DOHH2 (cell line): Measurements from ENCODE around the gene SMURF2.

Source experiments
- H3F3A ChIP-seq: fragments of 200-600 bp; sonication (generic), shearing (Covaris generic); 2 replicates; pipeline ENCODE4 v1.6.0; 2016; ENCODE audit warnings: antibody characterized with exemption, mild to moderate bottlenecking; ENCODE audit not compliant: control insufficient read depth, insufficient read depth
- H3K27ac ChIP-seq: fragments of 200-600 bp; sonication (generic); 2 replicates; pipeline ENCODE4 v1.5.1; 2014; ENCODE audit warnings: low read depth, mild to moderate bottlenecking, low read length, moderate library complexity
- H3K27me3 ChIP-seq: fragments of 200-600 bp; sonication (generic); 2 replicates; pipeline ENCODE4 v1.6.1; 2014; ENCODE audit warnings: mild to moderate bottlenecking, low read length, mixed read lengths; ENCODE audit not compliant: control insufficient read depth
- H3K36me3 ChIP-seq: fragments of 200-600 bp; sonication (generic); 2 replicates; pipeline ENCODE4 v1.6.1; 2014; ENCODE audit warnings: mild to moderate bottlenecking, low read length, moderate library complexity, mixed read lengths; ENCODE audit not compliant: control insufficient read depth
- H3K4me1 ChIP-seq: fragments of 200-600 bp; sonication (generic); 2 replicates; pipeline ENCODE4 v1.6.1; 2014; ENCODE audit warnings: mild to moderate bottlenecking, low read length, mixed read lengths; ENCODE audit not compliant: control insufficient read depth
- H3K4me2 ChIP-seq: fragments of 200-600 bp; sonication (generic); 2 replicates; pipeline ENCODE4 v1.6.0; 2014; ENCODE audit warnings: mild to moderate bottlenecking, low read length, moderate library complexity
- H3K4me3 ChIP-seq: fragments of 200-600 bp; sonication (generic); 2 replicates; pipeline ENCODE4 v1.5.1; 2014; ENCODE audit warnings: mild to moderate bottlenecking, low read length, mixed read lengths
- H3K79me2 ChIP-seq: fragments of 200-600 bp; sonication (generic); 2 replicates; pipeline ENCODE4 v1.6.1; 2014; ENCODE audit warnings: mild to moderate bottlenecking, low read length, mixed read lengths; ENCODE audit not compliant: control insufficient read depth
- H3K9me2 ChIP-seq: fragments of 200-600 bp; sonication (generic); replicated peaks from 2 replicates; pipeline ENCODE4 v1.6.1; 2014; ENCODE audit warnings: mild to moderate bottlenecking, low read length, mixed read lengths; ENCODE audit not compliant: control insufficient read depth
- H3K9me3 ChIP-seq: fragments of 200-600 bp; sonication (generic); 2 replicates; pipeline ENCODE4 v1.6.1; 2014; ENCODE audit warnings: antibody characterized with exemption, low read length, mixed read lengths; ENCODE audit not compliant: control insufficient read depth, insufficient read depth
- H4K20me1 ChIP-seq: fragments of 200-600 bp; sonication (generic); 2 replicates; pipeline ENCODE4 v1.6.0; 2014; ENCODE audit warnings: low read depth, mild to moderate bottlenecking, antibody characterized with exemption, low read length, moderate library complexity; ENCODE audit not compliant: control insufficient read depth, insufficient read depth
- CTCF ChIP-seq: fragments of 200-600 bp; sonication (generic); IDR thresholded peaks from one replicate; pipeline ENCODE4 v1.5.1; 2014; ENCODE audit warnings: antibody characterized with exemption, mild to moderate bottlenecking, low read depth, low read length; ENCODE audit not compliant: poor library complexity, severe bottlenecking
- EZH2phosphoT487 ChIP-seq: fragments of 200-600 bp; sonication (generic); IDR thresholded peaks from 2 replicates; pipeline ENCODE4 v1.6.1; 2017; ENCODE audit warnings: borderline replicate concordance, mild to moderate bottlenecking, antibody characterized with exemption, low read length, moderate library complexity, mixed read lengths

SMURF2 gene

DNA sequence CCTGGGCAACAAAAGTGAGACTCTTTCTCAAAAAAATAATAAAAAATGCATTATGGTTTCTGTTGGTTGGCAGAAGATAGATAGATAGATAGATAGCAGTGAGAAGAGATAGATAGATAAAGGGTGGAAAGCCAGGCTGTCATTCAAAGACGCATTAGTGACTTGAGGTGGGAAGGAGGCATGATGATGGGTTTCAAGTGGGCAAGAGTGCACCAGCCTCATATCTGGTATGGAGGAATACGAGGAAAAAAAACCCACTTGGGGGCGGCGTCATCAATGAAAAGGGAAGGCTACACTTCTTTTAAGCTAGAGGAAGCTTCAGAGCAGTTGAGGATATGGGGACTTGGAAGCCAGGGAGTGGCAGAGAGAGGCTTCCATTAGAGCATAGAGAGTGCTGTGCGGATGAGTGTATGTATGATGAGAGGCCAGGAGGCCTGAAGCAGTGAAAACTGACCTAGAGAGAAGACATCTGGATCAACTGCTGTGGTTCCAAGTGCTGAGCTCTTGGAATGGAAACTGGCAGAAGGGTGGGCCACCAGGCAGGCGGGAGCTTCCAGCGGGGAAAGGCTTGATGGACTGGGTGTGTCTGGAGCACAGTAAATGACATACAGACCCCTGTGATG lies 123.5 kb downstream of the SMURF2 start:
- TF ChIP-seq CTCF, result no peak
- no peak for TF ChIP-seq EZH2phosphoT487
- Histone ChIP-seq H3K9me3 (no peaks in the 10 kb centered on the region), H3K27me3 (no peaks in the 10 kb centered on the region), H3K9me2 (no peaks in the 10 kb centered on the region), H3K79me2 (no peaks in the 10 kb centered on the region), H3K4me2 (no peak overlapping the region), H3K27ac (no peak overlapping the region), H3F3A (peaks cover 15% of the 10 kb centered on the region; the same call in 1 of the 2 replicates), H3K4me1 (no peaks in the 10 kb centered on the region), H4K20me1 (no peaks in the 10 kb centered on the region), H3K4me3 (no peak overlapping the region), H3K36me3 (peaks cover 68% of the 10 kb centered on the region)

DNA sequence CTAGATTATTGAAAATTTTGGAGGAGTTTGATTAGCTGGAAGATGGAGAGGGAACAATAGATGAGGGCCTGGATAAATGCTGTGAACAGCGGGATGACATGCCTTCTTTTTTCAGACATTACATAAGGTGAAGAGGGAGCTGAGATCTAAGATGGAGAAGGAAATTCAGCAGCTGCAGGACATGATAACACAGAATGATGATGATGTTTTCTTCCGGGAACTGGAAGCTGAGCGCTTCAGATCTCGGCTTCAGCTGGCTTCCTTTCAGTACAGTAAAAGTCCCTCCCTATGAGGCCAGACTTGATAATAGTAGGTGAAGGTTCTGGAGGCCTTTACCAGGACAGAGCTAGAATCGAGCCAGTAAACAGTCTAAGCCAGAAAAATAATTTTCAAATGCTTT lies 124.6 kb downstream of the SMURF2 start:
- H3K4me2 ChIP-seq, result no peak overlapping the region
- H3K79me2 ChIP-seq, result no peaks in the 10 kb centered on the region
- H3K27ac ChIP-seq, result no peak overlapping the region
- no peaks in the 10 kb centered on the region for H3K27me3 ChIP-seq
- H3K9me3 ChIP-seq, result no peaks in the 10 kb centered on the region
- peaks cover 75% of the 10 kb centered on the region for H3K36me3 ChIP-seq
- no peaks in the 10 kb centered on the region for H3K9me2 ChIP-seq
- TF ChIP-seq EZH2phosphoT487 (no peak), CTCF (no peak)
- peaks cover 12% of the 10 kb centered on the region; the same call in 1 of the 2 replicates for H3F3A ChIP-seq
- no peaks in the 10 kb centered on the region for H3K4me1 ChIP-seq
- no peak overlapping the region for H3K4me3 ChIP-seq
- no peaks in the 10 kb centered on the region for H4K20me1 ChIP-seq

GRCh38 chr17:64536913-64537312 lies 125.2 kb downstream of the SMURF2 start:
- Histone ChIP-seq H3K4me1 (no peaks in the 10 kb centered on the region), H3K9me3 (no peaks in the 10 kb centered on the region), H3K27ac (no peak overlapping the region), H3K79me2 (no peaks in the 10 kb centered on the region), H3K36me3 (peaks cover 80% of the 10 kb centered on the region), H3K27me3 (no peaks in the 10 kb centered on the region), H3F3A (peaks cover 12% of the 10 kb centered on the region; the same call in 1 of the 2 replicates), H4K20me1 (no peaks in the 10 kb centered on the region), H3K4me2 (no peak overlapping the region), H3K9me2 (no peaks in the 10 kb centered on the region), H3K4me3 (no peak overlapping the region)
- no peak for TF ChIP-seq CTCF
- no peak for TF ChIP-seq EZH2phosphoT487
